ENCODE data around the gene HIBCH. TPM values are rescaled to one million over a fixed set of nuclear protein-coding genes. Genes with fewer than 3 reads are reported as not detected.

Gene HIBCH
- total and polyA plus RNA-seq, 2 of the 13 experiments (the other 11 are each of a cell fraction or from before 2014, with no cell fraction given), result 18.8 to 49.5 TPM

GRCh38 chr2:190319555-190320498 lies at the start of gene HIBCH (continued):
- TF ChIP-seq ZNF362 (CRISPR knock-in tag; IDR thresholded peaks at IDR 0.05; ENCODE audit: borderline replicate concordance), result peak; percentile 65; the same call in 1 of the 2 replicates
- no peak for TF ChIP-seq NFIC (IDR thresholded peaks at IDR 0.05; ENCODE audit: low read length)
- TF ChIP-seq CTCF (CRISPR knock-in tag; IDR thresholded peaks at IDR 0.05), result peak; percentile 95
- peak; percentile 99 for TF ChIP-seq IRF2 (CRISPR knock-in tag; IDR thresholded peaks at IDR 0.05)
- no peak for TF ChIP-seq RORA (CRISPR knock-in tag; IDR thresholded peaks at IDR 0.05)
- TF ChIP-seq ZNF879 (CRISPR knock-in tag; IDR thresholded peaks at IDR 0.05), result 0 out of 2 replicates have a peak, but pooled peaks have one; percentile 66
- peak; percentile 56; the same call in 1 of the 2 replicates for TF ChIP-seq GLI4 (CRISPR knock-in tag; IDR thresholded peaks at IDR 0.05; ENCODE audit: borderline replicate concordance)
- TF ChIP-seq KLF13 (CRISPR knock-in tag; IDR thresholded peaks at IDR 0.05), result no peak
- peak; percentile 34; the same call in 1 of the 2 replicates for TF ChIP-seq ZNF816 (CRISPR knock-in tag; IDR thresholded peaks at IDR 0.05; ENCODE audit: borderline replicate concordance)
- peak; percentile 99 for TF ChIP-seq ZNF292 (CRISPR knock-in tag; IDR thresholded peaks at IDR 0.05; ENCODE audit: borderline replicate concordance, low read depth)
- TF ChIP-seq ZNF543 (CRISPR knock-in tag; IDR thresholded peaks at IDR 0.05), result peak; percentile 76
- peak; percentile 35; the same call in 1 of the 2 replicates for TF ChIP-seq ZNF891 (CRISPR knock-in tag; IDR thresholded peaks at IDR 0.05)
- TF ChIP-seq NCOA1 (CRISPR knock-in tag; IDR thresholded peaks at IDR 0.05), result no peak
- peak; percentile 99 for TF ChIP-seq ZNF788 (CRISPR knock-in tag; IDR thresholded peaks at IDR 0.05; ENCODE audit: borderline replicate concordance)
- peak; percentile 81 for TF ChIP-seq ZNF501 (CRISPR knock-in tag; IDR thresholded peaks at IDR 0.05)
- no peak; the same call in 1 of the 2 replicates for TF ChIP-seq E2F1 (CRISPR knock-in tag; IDR thresholded peaks at IDR 0.05)
- TF ChIP-seq SSRP1 (CRISPR knock-in tag; IDR thresholded peaks at IDR 0.05), result no peak
- no peak for TF ChIP-seq SOX13 (IDR thresholded peaks at IDR 0.05)
- peak in 1 of 2 experiments; percentile 69; a peak in 2 of 4 replicates for TF ChIP-seq SOX13 (CRISPR knock-in tag; conservative IDR thresholded peaks at IDR 0.05 in 1 of 2, IDR thresholded peaks at IDR 0.05 in 1 of 2)
- 0 out of 2 replicates have a peak, but pooled peaks have one; percentile 84 for TF ChIP-seq PAX8 (CRISPR knock-in tag; IDR thresholded peaks at IDR 0.05; ENCODE audit: borderline replicate concordance)
- TF ChIP-seq ZIK1 (CRISPR knock-in tag; IDR thresholded peaks at IDR 0.05; ENCODE audit: borderline replicate concordance, low read depth), result peak; percentile 93
- no peak for TF ChIP-seq ZNF224 (CRISPR knock-in tag; IDR thresholded peaks at IDR 0.05)
- no peak; the same call in 1 of the 2 replicates for TF ChIP-seq PAWR (CRISPR knock-in tag; IDR thresholded peaks at IDR 0.05; ENCODE audit: borderline replicate concordance)
- peak; percentile 65 for TF ChIP-seq ZNF768 (CRISPR knock-in tag; IDR thresholded peaks at IDR 0.05)
- no peak for TF ChIP-seq ZNF468 (CRISPR knock-in tag; IDR thresholded peaks at IDR 0.05)
- no peak for TF ChIP-seq NR2F6 (IDR thresholded peaks at IDR 0.05)
- peak; percentile 68 for TF ChIP-seq NR2F6 (CRISPR knock-in tag; IDR thresholded peaks at IDR 0.05)
- no peak for TF ChIP-seq ZBTB7A (CRISPR knock-in tag; IDR thresholded peaks at IDR 0.05)
